H1 (cell line): ENCODE results near the gene RELCH. TPM values are rescaled to one million over a fixed set of nuclear protein-coding genes. Genes with fewer than 3 reads are reported as not detected.

Experiments
- POLR2AphosphoS5 ChIP-seq: IDR thresholded peaks from 2 replicates; pipeline ENCODE4 v1.6.1; 2011; ENCODE audit warnings: low read depth, low read length
- RAD21 ChIP-seq, 2 experiments: IDR thresholded peaks in 1 of 2; conservative IDR thresholded peaks in 1 of 2; 2 replicates each; pipeline ENCODE4 v1.6.1; 2011; ENCODE audit warnings: low read depth in 2 of 2, low read length in 2 of 2, improper control_type of control experiment in 1 of 2, inconsistent platforms in 1 of 2, mild to moderate bottlenecking in 1 of 2, moderate library complexity in 1 of 2
- polyA plus RNA-seq, 7 experiments: library from polyadenylated mRNA; depleted of rRNA in 3 of 7; stranded (reverse) in 5 of 7; unstranded in 2 of 7; fragments of >200 nt in 5 of 7; fragments of 200-250 nt in 2 of 7; gene quantifications; 1 replicate in 5 of 7; 2 replicates in 1 of 7; 4 replicates in 1 of 7; pipeline versions ENCODE4 v1.2.1 to v1.2.3, GENCODE V29; 2011 to 2013; ENCODE audit warnings: missing spikeins in 2 of 7, mixed read lengths in 2 of 7
- total RNA-seq: library from RNA; stranded (reverse); fragmentation: NEBNext Ultra II Directional; extraction: Animal tissue kit (Norgen Biotek cat#: 25700); gene quantifications from 2 replicates; pipeline ENCODE4 v1.2.1, GENCODE V29; 2021
- TF ChIP-seq, protein P1 (sequence below): fragments of 300-600 bp; sonication (generic); IDR thresholded peaks from 2 replicates; pipeline ENCODE4 v1.7.1; 2012; ENCODE audit warnings: low read length, moderate library complexity, mild to moderate bottlenecking, inconsistent platforms; ENCODE audit not compliant: insufficient replicate concordance

RELCH gene
- total and polyA plus RNA-seq, 2 of the 8 experiments (the other 6 are each of a cell fraction or from before 2014, with no cell fraction given) = 7.3 to 26.9 TPM

DNA sequence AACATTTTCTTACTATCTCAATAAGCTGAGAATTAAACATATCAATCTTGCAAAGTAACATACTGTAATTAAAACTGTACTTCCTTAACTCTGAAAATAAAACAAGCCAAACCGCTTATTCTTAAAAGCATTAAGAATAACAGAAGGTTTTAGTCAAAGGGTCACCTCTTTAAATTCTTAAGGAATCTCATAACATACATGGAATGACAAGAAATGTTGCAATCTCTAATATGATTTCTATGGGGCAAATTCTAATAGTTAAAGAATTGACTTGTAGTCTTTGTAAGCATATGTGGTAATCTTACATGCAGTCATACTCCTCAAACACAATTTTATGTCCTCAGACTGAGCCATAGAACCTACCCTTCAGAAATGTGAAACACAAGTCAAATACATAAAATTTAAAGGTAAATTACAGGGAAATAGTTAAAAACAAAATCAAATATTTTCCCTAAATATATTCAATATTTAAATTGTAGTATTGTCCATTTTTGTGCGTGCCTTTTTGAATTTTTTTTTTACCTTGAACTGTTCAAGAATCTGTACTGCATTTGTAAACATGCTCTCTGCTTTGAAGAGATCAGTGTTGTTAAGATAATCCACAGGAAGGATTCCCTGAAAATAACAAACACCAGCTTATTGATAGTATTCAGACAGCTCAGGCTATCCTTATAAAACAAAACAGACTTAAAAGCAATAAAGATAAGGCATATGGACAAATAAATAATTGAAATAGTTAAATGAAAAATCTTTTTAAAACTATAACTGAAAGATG lies 48.4 kb upstream of the RELCH start (continued):
- TF ChIP-seq, protein P1, sequence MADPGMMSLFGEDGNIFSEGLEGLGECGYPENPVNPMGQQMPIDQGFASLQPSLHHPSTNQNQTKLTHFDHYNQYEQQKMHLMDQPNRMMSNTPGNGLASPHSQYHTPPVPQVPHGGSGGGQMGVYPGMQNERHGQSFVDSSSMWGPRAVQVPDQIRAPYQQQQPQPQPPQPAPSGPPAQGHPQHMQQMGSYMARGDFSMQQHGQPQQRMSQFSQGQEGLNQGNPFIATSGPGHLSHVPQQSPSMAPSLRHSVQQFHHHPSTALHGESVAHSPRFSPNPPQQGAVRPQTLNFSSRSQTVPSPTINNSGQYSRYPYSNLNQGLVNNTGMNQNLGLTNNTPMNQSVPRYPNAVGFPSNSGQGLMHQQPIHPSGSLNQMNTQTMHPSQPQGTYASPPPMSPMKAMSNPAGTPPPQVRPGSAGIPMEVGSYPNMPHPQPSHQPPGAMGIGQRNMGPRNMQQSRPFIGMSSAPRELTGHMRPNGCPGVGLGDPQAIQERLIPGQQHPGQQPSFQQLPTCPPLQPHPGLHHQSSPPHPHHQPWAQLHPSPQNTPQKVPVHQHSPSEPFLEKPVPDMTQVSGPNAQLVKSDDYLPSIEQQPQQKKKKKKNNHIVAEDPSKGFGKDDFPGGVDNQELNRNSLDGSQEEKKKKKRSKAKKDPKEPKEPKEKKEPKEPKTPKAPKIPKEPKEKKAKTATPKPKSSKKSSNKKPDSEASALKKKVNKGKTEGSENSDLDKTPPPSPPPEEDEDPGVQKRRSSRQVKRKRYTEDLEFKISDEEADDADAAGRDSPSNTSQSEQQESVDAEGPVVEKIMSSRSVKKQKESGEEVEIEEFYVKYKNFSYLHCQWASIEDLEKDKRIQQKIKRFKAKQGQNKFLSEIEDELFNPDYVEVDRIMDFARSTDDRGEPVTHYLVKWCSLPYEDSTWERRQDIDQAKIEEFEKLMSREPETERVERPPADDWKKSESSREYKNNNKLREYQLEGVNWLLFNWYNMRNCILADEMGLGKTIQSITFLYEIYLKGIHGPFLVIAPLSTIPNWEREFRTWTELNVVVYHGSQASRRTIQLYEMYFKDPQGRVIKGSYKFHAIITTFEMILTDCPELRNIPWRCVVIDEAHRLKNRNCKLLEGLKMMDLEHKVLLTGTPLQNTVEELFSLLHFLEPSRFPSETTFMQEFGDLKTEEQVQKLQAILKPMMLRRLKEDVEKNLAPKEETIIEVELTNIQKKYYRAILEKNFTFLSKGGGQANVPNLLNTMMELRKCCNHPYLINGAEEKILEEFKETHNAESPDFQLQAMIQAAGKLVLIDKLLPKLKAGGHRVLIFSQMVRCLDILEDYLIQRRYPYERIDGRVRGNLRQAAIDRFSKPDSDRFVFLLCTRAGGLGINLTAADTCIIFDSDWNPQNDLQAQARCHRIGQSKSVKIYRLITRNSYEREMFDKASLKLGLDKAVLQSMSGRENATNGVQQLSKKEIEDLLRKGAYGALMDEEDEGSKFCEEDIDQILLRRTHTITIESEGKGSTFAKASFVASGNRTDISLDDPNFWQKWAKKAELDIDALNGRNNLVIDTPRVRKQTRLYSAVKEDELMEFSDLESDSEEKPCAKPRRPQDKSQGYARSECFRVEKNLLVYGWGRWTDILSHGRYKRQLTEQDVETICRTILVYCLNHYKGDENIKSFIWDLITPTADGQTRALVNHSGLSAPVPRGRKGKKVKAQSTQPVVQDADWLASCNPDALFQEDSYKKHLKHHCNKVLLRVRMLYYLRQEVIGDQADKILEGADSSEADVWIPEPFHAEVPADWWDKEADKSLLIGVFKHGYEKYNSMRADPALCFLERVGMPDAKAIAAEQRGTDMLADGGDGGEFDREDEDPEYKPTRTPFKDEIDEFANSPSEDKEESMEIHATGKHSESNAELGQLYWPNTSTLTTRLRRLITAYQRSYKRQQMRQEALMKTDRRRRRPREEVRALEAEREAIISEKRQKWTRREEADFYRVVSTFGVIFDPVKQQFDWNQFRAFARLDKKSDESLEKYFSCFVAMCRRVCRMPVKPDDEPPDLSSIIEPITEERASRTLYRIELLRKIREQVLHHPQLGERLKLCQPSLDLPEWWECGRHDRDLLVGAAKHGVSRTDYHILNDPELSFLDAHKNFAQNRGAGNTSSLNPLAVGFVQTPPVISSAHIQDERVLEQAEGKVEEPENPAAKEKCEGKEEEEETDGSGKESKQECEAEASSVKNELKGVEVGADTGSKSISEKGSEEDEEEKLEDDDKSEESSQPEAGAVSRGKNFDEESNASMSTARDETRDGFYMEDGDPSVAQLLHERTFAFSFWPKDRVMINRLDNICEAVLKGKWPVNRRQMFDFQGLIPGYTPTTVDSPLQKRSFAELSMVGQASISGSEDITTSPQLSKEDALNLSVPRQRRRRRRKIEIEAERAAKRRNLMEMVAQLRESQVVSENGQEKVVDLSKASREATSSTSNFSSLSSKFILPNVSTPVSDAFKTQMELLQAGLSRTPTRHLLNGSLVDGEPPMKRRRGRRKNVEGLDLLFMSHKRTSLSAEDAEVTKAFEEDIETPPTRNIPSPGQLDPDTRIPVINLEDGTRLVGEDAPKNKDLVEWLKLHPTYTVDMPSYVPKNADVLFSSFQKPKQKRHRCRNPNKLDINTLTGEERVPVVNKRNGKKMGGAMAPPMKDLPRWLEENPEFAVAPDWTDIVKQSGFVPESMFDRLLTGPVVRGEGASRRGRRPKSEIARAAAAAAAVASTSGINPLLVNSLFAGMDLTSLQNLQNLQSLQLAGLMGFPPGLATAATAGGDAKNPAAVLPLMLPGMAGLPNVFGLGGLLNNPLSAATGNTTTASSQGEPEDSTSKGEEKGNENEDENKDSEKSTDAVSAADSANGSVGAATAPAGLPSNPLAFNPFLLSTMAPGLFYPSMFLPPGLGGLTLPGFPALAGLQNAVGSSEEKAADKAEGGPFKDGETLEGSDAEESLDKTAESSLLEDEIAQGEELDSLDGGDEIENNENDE = no peak
- TF ChIP-seq RAD21 (IDR thresholded peaks at IDR 0.05 in 1 of 2, conservative IDR thresholded peaks at IDR 0.05 in 1 of 2; ENCODE audit: low read depth in 2 of 2, low read length in 2 of 2) = no peak
- no peak for TF ChIP-seq POLR2AphosphoS5
